ENCODE results near the gene TDO2. TPM values are rescaled to one million over a fixed set of nuclear protein-coding genes. Genes with fewer than 3 reads are reported as not detected.

TDO2 gene
- total and polyA plus RNA-seq, 2 of the 4 experiments (the other 2 are of a cell fraction) = 0.09 to 0.18 TPM

DNA sequence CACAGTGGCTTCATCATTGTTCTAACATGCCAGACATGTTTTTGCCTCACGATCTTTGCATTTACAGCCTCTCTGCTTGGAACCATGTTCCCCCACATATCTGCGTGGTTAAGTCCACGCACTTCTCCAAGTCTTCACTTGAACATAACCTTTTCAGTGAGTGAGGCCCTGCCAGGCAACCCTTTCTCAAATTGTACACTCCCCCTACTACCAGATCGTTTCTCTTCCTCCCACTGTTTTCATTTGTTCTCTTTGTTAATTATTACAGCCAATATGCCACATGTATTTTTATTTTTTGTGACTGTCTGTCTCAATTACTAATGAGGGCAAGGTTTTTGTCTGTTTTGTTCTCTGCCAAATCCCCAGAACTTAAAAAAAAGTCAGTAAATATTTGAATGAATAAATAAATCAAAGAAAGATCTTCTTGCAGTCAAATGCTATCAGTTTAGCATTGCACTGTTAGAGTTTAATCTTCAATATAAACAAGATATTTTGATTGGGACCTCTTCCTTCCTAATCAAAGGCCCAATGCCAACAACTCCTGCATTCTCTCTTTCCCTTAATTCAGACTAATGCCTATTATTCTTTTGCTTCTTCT, 32.0 kb downstream of the TDO2 start:
- Histone ChIP-seq H3K18ac (ENCODE audit: low read depth, low read length) (no peak overlapping the region), H3K9me1 (ENCODE audit: insufficient read depth, low read length) (no peaks in the 10 kb centered on the region), H3K4me1 (ENCODE audit: control insufficient read depth, insufficient read depth, low read length) (no peaks in the 10 kb centered on the region), H2BK15ac (ENCODE audit: low read depth, low read length) (no peak overlapping the region), H3K4me3 (ENCODE audit: insufficient read depth, low read depth, low read length) (no peak overlapping the region), H3K14ac (replicated peaks; ENCODE audit: low read depth, low read length) (no peak overlapping the region), H4K8ac (ENCODE audit: low read depth in 2 of 2, low read length in 2 of 2) (no peak overlapping the region), H3K79me1 (ENCODE audit: low read depth in 1 of 2, low read length in 2 of 2) (no peaks in the 10 kb centered on the region), H2AK5ac (ENCODE audit: low read depth, low read length) (no peak overlapping the region), H3K9me3 (ENCODE audit: control insufficient read depth, insufficient read depth, low read length) (no peaks in the 10 kb centered on the region), H2BK20ac (ENCODE audit: low read depth, low read length) (no peak overlapping the region), H2BK5ac (ENCODE audit: low read depth, low read length, poor library complexity, severe bottlenecking) (no peak overlapping the region), H4K5ac (ENCODE audit: low read depth, low read length) (no peak overlapping the region), H3K9ac (ENCODE audit: low read depth, low read length) (no peak overlapping the region), H3K4ac (ENCODE audit: low read depth, low read length) (no peak overlapping the region), H2AFZ (replicated peaks; ENCODE audit: low read length, poor library complexity) (no peak overlapping the region), H3K36me3 (ENCODE audit: control insufficient read depth, insufficient read depth, low read length) (no peaks in the 10 kb centered on the region), H4K20me1 (ENCODE audit: insufficient read depth, low read length) (no peaks in the 10 kb centered on the region), H3K23ac (ENCODE audit: low read depth, low read length) (no peak overlapping the region), H4K91ac (ENCODE audit: insufficient read depth, low read depth, low read length) (no peak overlapping the region), H3K56ac (ENCODE audit: extremely low read depth, insufficient read depth, low read length) (no peak overlapping the region), H3K27me3 (ENCODE audit: control insufficient read depth, insufficient read depth, low read length) (no peaks in the 10 kb centered on the region), H3K27ac (ENCODE audit: insufficient read depth, low read length) (no peak overlapping the region), H2AK9ac (replicated peaks; ENCODE audit: low read depth, low read length, poor library complexity) (no peak overlapping the region), H2BK120ac (ENCODE audit: low read depth, low read length) (no peak overlapping the region), H3K4me2 (ENCODE audit: low read depth, low read length) (no peak overlapping the region)
- in situ Hi-C loops (cut with MboI; ENCODE audit: low sequenced_read_pairs) (no loop called here), dilution Hi-C loops (cut with HindIII; ENCODE audit: low sequenced_read_pairs, unreplicated experiment) (no loop called here), intact Hi-C loops (cut with micrococcal nuclease) (no loop called here)
- no peak for DNase-seq
- TF ChIP-seq, protein P1, sequence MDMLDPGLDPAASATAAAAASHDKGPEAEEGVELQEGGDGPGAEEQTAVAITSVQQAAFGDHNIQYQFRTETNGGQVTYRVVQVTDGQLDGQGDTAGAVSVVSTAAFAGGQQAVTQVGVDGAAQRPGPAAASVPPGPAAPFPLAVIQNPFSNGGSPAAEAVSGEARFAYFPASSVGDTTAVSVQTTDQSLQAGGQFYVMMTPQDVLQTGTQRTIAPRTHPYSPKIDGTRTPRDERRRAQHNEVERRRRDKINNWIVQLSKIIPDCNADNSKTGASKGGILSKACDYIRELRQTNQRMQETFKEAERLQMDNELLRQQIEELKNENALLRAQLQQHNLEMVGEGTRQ (IDR thresholded peaks at IDR 0.05; ENCODE audit: low read depth, low read length) = no peak
- no peak for TF ChIP-seq RFX5 (IDR thresholded peaks at IDR 0.05; ENCODE audit: low read depth, low read length)
- no peak for TF ChIP-seq MAZ (IDR thresholded peaks at IDR 0.05; ENCODE audit: borderline replicate concordance, low read depth, low read length)
- TF ChIP-seq NFE2L2 (IDR thresholded peaks at IDR 0.05; ENCODE audit: low read depth, low read length) = no peak
- no peak for TF ChIP-seq RAD21 (IDR thresholded peaks at IDR 0.05; ENCODE audit: low read length)
- TF ChIP-seq SMC3 (IDR thresholded peaks at IDR 0.05; ENCODE audit: low read depth, low read length) = no peak
- TF ChIP-seq CHD1 (IDR thresholded peaks at IDR 0.05; ENCODE audit: low read depth, low read length) = no peak
- no peak for TF ChIP-seq BHLHE40 (IDR thresholded peaks at IDR 0.05; ENCODE audit: low read depth, low read length)
- no peak for TF ChIP-seq FOS (IDR thresholded peaks at IDR 0.05; ENCODE audit: low read depth, low read length)
- no TSS peak for BruUV-seq (replicated peaks)
- ChIA-PET CTCF (no interaction called here), POLR2A (ENCODE audit: unreplicated experiment) (no interaction called here)
- 94% methylated on average over 2 of the region's 4 CpGs; no CpG with 5 or more reads in 1 of the 2 experiments for WGBS, 2 experiments (ENCODE audit: extremely low coverage in 2 of 2, insufficient read length in 1 of 2)
- ATAC-seq (ENCODE audit: low read depth) = no peak

All from IMR-90 (cell line).